Fibroblast of skin of left biceps (primary cell): Measurements from ENCODE around the gene SLC24A4.

ENCODE experiments used
- DNase-seq, 2 experiments: peaks; one replicate each; pipeline ENCODE4 v3.0.0-alpha.2; 2013; ENCODE audit warnings: low read depth in 2 of 2

The SLC24A4 gene

GRCh38 chr14:92316176-92316575 is 6.8 kb upstream of the SLC24A4 start:
- DNase-seq: no peak

DNA sequence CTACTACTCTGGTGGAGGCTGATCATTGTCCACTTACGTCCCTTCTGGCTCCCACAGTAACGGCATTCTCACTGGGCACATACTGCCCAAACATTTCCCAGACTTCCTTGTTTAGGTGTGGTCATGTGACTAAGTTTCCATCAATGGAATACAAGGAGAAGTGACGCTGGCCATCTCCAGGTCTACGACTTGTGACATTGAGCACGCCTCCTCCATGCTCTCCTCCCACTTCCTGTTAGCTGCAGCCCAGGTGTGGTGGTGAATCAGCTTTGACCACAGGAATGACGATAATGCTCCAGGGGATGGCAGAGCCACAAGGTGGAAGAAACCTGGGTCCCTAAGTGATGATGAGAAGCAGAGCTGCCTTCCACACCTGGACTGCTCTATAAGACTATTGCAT is 6.0 kb upstream of the SLC24A4 start:
- DNase-seq: no peak

- DNase-seq: no peak
These were observed 5.5 kb upstream of the SLC24A4 start for GRCh38 chr14:92317511-92317910.

GRCh38 chr14:92321701-92322100 is 1.3 kb upstream of the SLC24A4 start:
- no peak for DNase-seq

DNA sequence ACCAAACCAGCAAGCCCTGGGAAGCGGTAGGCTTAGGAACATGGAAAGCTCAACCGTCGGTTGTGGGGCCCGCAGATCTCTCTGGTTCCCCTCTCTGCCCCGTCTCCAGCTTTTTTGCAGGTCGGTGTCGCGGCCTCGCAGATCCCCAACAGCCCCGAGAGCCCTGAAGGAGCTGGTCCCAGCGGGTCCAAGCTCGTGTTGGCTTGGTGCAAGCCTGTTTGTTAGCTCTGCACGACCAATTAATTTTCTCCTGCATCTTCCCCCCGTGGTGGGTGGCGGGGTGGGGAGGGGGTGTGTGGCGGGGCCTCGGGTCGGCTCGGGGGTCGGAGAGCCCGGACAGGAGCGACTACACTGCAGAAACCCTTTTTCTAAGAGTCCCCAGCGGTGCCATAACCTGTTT is 449 bp upstream of the SLC24A4 start:
- DNase-seq: no peak

DNA sequence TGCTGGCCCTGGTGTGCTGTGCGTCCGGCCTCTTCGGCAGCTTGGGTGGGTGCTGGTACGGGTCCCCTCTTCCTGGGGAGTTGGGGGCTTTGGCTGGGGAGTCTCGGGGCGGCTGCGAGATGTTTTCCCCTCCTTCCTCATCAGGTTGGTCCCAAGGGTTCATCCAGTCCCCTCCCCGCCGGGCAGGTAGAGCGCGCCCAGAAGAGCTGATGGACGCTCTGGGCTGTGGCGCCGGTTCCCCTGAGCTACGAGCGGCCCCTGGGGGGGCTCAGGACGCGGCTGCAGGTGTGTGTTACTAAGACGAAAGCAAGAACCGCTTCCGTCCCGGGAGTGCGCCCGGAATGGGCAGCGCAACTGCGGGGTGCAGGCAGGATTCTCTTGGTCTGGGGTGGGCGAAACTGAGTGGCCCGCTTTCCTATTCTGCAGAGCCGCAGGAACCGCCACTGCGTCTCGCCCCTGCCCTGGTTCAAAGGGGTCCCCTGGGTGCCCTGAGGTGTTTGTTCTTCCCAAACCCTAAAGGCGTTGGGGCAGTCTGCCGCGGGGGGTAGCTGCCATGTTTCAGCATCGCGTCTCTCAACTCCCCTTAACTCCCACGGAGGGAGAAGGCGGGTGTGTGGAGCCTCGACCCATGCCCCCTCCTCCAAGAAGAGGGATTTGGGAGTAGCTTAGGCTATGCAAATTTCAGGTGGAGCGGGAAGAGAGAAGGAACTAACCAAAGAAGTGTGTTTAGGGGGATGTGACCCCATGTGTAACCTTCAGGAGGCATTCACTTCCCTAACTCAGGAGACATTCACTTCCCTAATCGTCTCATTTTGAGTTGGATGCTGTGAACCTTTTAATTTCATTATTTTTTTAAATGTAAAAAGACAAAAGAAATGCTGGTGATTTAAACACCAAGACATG is 1.2 kb downstream of the SLC24A4 start:
- no peak for DNase-seq

GRCh38 chr14:92325835-92326234 is 2.9 kb downstream of the SLC24A4 start:
- DNase-seq: no peak

- no peak for DNase-seq
These were observed 5.8 kb downstream of the SLC24A4 start for GRCh38 chr14:92328664-92329255.

GRCh38 chr14:92334050-92334449 is 11.1 kb downstream of the SLC24A4 start:
- DNase-seq: no peak

- no peak for DNase-seq
These were observed 13.4 kb downstream of the SLC24A4 start for GRCh38 chr14:92336363-92336762.

DNA sequence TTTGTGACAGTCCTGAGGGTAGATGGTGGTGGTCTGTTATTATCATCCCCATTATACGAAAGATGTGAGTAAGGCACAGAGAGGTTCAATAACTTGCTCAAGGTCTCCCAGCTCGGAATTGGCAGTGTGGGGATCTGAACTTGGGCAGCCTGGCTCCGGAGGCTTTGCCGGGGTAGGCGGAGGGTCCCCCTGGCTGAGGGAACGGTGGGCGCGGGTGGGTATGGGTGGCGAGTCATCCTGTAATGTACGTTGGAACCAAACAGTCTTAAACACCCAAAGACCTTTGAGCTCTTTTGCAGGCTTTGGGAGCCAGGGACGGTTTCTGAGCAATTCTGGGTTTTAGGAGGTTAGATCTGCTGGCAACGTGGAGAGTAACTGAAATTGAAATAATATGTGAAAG is 16.5 kb downstream of the SLC24A4 start:
- no peak for DNase-seq

DNA sequence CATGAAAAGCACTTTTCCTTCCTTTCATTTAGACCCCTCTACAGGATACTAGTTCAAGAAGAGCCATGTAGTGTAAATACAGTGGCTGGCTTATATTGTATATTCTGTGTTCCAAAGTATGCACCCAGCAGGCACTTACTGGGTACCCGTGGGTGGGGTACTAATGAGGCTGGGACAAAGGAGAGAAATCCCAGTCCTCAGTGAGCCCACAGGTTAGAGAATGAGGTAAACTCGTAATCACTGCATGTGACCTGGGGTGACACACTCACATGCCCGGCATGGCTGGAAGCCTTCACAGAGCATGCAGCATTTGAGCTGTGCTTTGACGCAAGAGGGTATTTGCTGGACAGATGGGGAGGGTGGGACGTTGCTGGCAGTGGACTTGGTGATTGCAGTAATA is 17.1 kb downstream of the SLC24A4 start:
- DNase-seq: no peak

- DNase-seq: no peak
These were observed 18.0 kb downstream of the SLC24A4 start for GRCh38 chr14:92340931-92341330.

DNA sequence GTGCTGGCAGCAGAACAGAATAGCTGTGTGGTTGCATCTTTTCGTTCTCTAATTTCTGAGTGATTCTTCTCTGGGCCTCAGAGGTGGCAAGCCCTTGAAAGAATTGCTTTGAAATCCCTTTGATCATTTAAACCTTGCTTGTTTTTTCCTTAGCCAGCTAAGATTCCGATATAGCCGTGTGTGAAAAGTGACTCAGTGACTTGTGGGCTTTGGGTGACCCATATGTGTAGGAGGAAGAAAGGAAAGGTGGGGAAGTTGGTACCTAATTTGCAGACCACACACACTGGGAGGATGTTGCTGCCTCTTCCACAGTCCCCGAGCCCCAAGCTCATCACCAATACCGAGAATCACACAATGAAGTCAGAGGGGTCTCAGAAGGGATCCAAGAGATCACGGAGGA is 18.8 kb downstream of the SLC24A4 start:
- no peak for DNase-seq

DNA sequence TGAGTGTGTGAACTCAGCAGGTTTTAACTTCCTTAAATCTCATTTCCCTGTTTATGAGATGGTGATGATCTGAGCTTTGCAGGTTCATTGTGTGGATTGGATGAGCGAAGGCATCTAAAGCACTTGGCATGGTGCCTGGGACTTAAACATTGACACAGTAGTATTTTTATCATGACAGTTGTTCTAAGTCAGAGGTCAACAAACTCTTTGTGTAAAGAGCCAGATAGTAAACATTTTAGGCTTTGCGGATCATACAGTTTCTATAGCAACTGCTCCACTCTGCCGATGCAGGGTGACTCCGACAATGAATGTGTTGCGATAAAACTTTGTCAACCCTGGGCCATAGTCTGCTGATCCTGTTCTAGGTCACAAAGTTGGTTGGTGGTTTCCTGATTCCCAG is 25.2 kb downstream of the SLC24A4 start:
- DNase-seq: no peak

- no peak for DNase-seq
These were observed 28.8 kb downstream of the SLC24A4 start for GRCh38 chr14:92351750-92352149.

DNA sequence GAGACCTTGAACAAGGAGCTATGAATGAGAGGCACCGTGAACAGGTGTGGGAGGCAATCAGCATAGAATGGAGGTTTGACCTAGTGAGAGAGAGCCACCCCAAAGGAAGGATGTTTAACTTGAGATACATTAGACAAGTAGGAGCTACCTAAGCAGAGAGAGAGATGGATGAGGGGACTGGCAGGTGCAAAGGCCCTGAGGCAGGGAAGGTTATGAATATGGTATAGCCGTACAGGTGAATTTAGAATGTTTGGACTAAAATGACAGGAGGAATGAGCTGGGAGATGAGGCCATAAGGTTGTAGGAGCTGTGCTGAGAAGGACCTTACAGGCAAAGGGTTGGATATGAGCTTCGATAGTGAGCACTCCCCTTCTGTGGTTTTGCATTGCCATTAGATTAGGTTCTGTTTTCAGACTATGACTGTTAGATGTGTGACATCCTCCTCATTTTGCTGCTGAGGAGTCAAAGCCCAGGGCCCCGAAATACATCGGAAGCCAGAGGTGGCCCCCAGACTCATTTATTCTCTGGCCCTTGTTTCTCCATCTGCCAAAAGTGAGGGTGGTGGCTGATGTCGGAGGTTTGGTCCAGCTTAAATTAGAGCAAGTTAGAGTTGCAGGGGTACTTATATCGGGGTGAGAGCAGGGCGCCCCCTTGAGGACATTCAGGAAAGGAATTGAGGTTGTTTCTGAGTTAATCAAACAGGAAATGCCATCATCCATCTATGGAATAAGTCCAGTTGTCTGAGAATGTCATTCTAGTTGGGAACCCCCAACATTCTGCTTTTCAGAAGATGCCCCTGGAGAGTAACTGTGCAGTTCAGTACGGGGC is 29.4 kb downstream of the SLC24A4 start:
- no peak for DNase-seq

- no peak for DNase-seq
These were observed 30.5 kb downstream of the SLC24A4 start for GRCh38 chr14:92353447-92353846.

DNA sequence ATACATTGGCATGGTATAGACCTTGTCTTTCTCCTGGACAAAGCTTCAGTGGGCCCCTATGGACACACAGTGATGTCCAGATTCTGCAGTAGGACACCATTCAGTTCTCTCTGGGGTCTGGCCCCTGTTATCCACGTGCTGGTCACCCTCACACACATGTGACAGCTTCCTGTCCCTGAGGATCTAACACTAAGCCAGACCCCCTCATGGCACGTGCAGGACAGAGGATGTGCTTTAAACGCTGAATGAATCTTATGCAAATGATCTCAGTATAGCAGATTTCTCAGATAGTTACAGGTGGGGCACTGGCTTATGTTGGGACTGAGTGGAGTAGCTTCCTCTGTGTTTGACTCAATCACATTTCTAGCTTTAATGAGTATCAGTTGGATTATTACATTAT is 33.7 kb downstream of the SLC24A4 start:
- no peak for DNase-seq

DNA sequence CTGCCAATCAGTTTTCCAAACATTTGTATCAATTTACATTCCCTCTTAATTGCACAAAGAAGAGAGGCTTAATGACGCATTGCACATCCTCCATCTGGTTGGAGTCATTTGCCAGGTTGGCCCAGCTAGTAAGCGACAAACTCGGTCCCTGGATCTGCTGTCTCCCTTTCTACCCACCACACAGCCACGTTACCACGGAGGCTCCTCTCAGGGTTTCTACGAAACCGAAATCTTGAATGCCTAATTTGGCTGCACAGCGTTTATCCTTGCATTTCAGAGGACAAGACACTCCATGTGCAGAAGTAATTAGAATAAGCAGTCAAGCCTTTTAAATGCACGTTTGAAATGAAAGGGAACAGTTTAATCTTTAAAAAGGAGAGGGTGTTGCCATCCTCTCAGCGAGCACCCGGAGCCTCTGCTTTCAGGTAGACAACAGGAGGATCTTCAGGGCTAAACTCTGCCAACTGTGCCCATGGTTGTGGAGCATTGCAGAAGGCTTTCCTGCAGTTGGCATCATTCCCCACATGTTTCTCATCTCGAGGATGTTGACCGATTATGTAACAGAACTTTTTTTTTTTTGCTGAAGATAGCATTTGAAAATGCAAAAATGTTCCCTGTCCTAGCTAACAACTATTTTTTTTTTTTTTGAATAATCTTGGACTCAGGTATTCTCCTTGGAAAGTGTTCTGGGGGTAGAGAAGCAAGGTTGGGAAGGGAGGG is 37.8 kb downstream of the SLC24A4 start:
- DNase-seq: no peak

GRCh38 chr14:92362781-92363235 is 39.8 kb downstream of the SLC24A4 start:
- no peak for DNase-seq

DNA sequence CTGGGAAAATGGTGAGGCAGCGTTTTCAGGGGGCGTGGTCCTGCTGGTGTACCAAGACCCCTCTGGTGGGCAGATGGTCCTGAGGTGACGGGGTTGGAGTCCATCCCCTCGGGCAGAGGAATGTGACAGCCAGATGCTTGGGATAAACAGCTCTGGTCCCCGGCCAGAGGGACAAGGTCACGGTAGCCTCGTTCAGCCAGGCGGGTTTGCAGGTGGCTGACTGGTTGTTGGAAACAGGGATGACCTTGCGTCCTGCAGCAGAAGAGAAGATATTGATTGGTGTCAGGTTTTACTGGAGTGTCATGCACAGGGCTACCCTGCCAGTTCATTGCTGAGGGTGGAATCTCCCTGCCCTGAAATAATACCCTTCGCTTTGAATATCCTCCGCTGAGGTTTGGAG is 43.3 kb downstream of the SLC24A4 start:
- no peak for DNase-seq
